Smooth muscle cell of the coronary artery (primary cell): ENCODE measurements around the gene SLCO1B3. TPM values are rescaled to one million over a fixed set of nuclear protein-coding genes. Genes with fewer than 3 reads are reported as not detected.

Experiments used
- total RNA-seq: library from RNA; depleted of rRNA; stranded (reverse); fragments of >200 nt; gene quantifications from 2 replicates; pipeline ENCODE4 v1.2.3, GENCODE V29; 2014; ENCODE audit warnings: low replicate concordance

Gene SLCO1B3
- not detected in 2 replicates for total RNA-seq

DNA sequence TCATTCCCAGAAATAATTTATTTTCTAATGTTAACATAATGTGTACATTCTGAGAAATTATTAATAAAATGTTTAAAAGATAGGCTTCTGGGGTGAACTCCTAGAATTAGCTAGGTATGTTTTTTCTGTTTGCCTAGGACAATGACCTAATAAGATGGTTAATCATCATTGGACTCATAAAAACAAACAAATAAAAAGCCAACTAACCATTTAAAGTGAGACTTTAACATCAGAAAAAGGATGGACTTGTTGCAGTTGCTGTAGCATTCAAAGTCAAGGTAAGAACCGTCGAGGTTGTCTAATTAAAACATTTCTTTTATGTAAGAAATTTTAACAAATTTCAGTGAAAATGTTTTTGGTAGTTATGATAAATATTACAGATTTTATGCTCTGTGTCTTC, at the start of gene SLCO1B3:
Gene SLCO1B3 (plus strand): TSS at position 219 of the 400 bp plus-strand sequence. CDS start 5,034 bp downstream, outside the sequence.

Other genes with a start within 250 kb of the SLCO1B3 start
- gene SLCO1C1, start 115.4 kb upstream of the SLCO1B3 start, total RNA-seq: 0.75 TPM in 1 of 2 replicates, not detected in the other